ENCODE measurements around the gene KRT17.
"Not testable (repeated sequence)": the region's sequence is repeated elsewhere in the genome, so short reads cannot be mapped to it uniquely, and the experiment has no call there.

The KRT17 gene

DNA sequence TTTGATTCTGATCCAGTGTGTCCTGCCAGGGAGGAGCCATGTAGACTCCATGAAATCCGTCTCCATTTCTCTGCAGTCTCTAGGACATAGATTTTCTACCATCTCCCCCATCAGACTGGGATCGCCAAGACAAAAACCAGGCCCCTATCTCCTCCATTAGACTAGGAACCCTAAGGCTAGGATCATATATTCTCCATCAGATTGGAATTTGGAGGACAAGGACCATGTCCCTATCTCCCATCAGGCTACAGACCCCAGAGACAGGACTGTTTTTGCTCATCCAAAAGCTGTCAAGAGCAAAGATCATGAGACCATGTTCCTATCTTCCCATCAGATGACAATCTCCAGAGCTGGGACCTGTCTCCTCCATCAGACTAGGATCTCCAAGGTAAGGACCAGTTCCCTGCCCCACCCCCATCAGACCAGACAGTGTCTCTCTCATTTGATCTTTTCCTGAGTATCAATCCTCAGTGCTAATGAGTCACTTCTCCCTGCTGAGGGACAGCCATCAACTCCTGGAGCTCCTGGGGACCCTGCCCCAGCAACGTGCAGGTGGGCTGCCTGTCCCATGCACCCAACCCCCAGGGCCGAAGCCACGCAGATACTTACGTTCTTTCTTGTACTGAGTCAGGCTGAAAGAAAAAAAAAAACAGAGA lies 4.3 kb downstream of the KRT17 start:
- not testable (repeated sequence) for DNase-seq (ENCODE audit: low spot score)

GRCh38 chr17:41619036-41619926 lies 5.1 kb downstream of the KRT17 start:
- no peak for DNase-seq (ENCODE audit: low spot score)

DNA sequence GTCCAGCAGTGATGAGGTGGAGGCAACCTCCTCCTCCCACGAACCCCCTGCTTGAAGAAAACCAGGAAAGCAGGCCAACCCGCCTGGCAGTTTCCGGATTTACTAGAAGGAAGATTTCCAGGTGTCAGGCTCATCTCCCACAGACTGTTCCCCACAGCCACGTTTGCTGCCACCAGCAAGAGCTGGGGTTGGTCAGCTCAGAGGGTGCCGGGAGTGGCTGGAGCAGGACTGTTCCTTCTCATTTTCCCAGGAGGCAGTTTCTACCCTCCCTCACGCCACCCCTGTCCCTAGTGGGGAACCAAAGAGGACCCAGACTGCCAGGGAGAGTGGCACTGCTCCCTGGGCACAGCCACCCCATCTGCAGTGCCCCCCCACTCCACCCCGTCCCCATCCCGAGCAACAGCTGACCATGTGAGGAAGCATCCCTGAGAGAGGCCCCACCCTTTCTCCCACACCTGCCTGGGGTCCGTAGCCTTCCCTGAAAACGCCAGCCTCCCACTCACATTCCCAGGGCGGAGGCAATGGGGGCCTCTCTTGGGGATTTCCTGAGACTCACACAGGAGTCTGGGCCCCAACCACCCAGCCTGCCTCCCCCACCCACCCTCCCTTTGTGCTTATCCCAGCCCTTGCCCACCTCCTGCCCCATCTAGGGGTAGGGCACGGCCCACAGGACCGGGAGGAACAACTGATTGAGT lies 5.9 kb downstream of the KRT17 start:
- DNase-seq (ENCODE audit: low spot score), result no peak

- no peak for DNase-seq (ENCODE audit: low spot score)
Observed at GRCh38 chr17:41617698-41618097, 6.7 kb downstream of the KRT17 start.

- DNase-seq (ENCODE audit: low spot score), result no peak
Observed at GRCh38 chr17:41617136-41617535, 7.2 kb downstream of the KRT17 start.

DNA sequence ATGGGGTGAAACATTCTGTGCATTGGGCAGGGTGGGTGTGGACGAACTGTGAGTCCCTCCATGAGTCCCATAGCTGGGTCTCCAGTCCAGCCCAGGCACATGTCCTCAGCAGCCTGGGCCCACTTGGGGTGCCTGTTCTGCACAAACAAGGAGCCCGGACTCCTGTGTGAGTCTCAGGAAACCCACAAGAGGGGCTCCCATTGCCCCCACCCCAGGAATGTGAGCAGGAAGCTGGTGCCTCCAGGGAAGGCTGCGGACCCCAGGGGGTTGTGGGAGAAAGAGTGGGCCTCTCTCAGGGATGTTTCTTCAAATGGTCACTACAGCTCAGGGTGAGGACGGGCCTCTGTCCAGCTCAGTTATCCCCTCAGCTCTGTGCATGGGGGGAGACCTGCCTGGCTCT lies 7.9 kb downstream of the KRT17 start:
- not testable (repeated sequence) for DNase-seq (ENCODE audit: low spot score)

- DNase-seq (ENCODE audit: low spot score), result no peak
Observed at GRCh38 chr17:41615454-41615853, 8.9 kb downstream of the KRT17 start.

- not testable (repeated sequence) for DNase-seq (ENCODE audit: low spot score)
Observed at GRCh38 chr17:41614767-41615166, 9.6 kb downstream of the KRT17 start.

- no peak for DNase-seq (ENCODE audit: low spot score)
Observed at GRCh38 chr17:41614098-41614497, 10.3 kb downstream of the KRT17 start.

DNA sequence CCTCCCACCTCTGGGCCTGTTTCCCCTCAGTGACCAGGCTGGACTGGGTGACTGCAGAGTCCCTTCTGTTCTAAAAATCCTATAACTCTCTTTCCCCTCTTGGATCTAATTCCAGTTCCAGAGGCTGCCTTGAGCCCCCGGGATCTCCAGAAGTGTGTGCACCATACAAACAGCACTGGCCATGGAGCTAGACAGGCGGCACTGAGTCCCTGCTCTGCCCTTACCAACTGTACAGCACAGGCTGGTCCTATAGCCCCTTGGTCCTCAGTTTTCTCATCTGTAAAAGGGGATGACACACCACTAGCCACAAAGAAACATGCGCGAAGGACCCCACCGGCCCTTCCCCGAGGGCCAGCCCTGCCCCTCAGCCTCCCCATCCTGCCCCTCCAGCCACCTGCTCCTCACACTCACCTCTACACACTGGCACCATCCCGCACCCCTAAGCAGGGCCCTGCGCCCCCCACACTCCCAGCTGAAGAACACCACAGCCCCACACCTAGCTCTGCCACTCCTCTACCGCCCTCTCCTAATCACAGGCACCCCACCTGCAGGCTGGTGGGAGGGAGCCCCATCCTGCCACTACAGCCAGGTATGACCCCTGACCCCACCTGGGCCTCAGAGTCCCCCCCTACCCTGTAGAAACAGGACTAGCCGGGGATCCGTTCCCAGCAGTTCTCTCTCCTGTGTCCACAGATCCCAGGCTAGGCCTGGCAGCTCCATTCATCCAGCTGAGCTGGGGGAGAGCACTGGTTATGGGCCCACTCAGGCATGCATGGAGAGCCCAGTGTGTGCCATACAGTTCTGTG lies 10.9 kb downstream of the KRT17 start:
- DNase-seq (ENCODE audit: low spot score), result no peak

DNA sequence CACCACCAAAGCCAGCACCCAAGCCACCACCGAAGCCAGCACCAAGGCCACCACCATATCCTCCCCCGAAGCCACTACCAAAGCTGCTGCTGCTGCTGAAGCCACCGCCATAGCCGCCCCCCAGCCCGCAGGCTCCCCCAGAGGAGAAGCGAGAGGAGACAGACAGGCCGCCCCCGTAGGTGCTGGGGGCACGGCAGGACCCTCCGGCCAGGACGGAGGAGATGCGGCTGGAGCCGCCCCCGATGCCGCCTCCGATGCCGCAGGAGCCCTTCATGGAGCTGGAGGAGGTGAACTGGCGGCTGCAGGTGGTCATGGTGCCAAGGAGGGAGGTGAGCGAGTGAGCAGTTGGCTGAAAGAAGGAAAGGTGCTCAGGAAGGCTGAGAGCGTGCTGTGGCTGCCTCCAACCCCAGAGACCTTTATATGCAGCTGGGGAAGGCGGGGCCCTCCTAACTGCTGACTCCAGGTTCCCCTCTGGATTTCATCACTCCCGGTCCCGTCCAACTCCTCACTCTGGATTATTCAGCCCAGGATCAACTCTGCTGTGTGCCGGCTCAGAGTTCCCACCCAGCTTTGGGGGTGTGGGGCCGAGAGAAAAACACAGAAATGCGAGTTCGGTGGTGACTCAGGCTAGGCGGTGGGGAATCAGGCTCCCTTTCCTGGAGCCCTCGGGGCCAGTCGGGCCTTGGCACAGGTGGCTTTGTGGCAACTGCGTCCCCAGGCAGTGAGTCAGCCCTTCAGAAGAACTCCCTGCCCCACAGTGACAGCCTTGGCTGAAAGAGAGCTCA lies 11.8 kb downstream of the KRT17 start, which contains the start of gene KRT16:
Gene KRT16, minus strand, starts transcription at position 392 of the 785 bp plus-strand sequence. Its CDS starts 79 bp downstream, at position 313.
- DNase-seq (ENCODE audit: low spot score), result not testable (repeated sequence)

DNA sequence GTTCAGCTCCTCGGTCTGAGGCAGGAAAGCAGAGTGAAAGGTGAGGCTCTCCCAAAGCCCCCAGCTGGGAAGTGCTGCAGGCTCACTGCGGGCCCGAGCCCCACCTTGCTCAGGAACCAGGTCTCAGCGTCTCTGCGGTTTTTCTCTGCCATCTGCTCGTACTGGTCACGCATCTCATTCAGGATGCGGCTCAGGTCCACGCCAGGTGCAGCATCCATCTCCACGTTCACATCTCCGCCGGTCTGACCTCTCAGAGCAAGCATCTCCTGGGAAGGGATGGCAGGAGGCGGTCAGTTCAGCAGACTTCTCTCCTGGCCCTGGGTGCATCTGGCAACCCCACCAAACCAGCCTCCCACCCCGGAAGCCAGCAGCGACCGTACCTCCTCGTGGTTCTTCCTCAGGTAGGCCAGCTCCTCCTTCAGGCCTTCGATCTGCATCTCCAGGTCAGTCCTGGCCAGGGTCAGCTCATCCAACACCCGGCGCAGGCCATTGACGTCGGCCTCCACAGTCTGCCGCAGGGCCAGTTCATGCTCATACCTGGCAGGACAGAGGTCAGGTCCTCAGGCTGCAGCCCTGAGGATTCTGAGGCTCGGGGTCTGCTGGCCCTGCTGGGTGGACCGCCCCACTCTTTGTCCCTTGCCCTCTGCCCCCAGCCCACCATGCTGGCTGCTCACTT lies 13.3 kb downstream of the KRT17 start:
- no peak for DNase-seq (ENCODE audit: low spot score)

GRCh38 chr17:41610061-41610517 lies 14.3 kb downstream of the KRT17 start:
- not testable (repeated sequence) for DNase-seq (ENCODE audit: low spot score)

DNA sequence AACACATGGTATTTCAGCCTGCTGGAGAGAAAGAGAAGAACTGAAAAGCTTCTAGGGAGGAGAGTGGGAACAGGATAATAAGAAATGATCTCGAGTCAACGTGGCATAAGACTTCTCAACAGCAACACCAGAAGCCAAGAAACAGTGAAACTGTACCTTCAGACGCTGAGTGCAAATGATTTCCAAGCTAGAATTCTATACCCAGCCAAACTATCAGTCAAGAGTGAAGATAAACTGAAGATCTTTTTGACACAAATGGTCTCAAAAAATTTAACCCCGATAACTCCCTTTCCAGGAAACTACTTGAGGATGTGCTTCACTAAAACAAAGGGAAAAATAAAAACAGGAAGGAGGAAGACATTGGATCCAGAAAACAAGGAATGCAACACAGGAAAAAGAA lies 17.4 kb downstream of the KRT17 start:
- DNase-seq (ENCODE audit: low spot score), result not testable (repeated sequence)

GRCh38 chr17:41602524-41602923 lies 21.9 kb downstream of the KRT17 start:
- DNase-seq (ENCODE audit: low spot score), result peak; percentile 61

GRCh38 chr17:41600318-41600717 lies 24.1 kb downstream of the KRT17 start:
- no peak for DNase-seq (ENCODE audit: low spot score)

GRCh38 chr17:41599680-41600079 lies 24.7 kb downstream of the KRT17 start:
- no peak for DNase-seq (ENCODE audit: low spot score)

DNA sequence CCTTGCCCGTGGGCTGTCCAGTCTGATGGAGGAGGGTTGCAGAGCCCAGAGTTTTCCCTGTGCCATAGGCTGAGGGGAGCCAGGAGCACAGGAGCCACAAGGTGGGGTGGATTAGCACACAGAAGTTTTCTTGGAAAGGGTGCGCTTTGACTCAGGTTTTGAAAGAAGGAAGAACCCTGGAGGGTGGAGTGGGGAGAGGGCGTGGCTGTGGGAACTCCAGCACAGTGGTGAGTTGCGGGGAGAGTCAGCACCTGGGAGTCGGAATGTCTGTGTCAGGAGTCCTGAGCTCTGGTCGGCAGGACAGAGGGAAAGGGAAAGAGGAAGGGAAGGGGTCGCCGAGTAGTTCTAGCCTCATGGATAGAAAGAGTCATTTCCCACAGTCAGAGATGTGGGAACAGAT lies 28.8 kb downstream of the KRT17 start:
- no peak for DNase-seq (ENCODE audit: low spot score)

GRCh38 chr17:41594363-41594915 lies 29.9 kb downstream of the KRT17 start:
- no peak for DNase-seq (ENCODE audit: low spot score)

All from COLO829 (cell line).